ENCODE measurements around the gene FIGLA. TPM values are rescaled to one million over a fixed set of nuclear protein-coding genes. Genes with fewer than 3 reads are reported as not detected.

Gene FIGLA
- total RNA-seq, 1 donor from 2014 or later = not detected

DNA sequence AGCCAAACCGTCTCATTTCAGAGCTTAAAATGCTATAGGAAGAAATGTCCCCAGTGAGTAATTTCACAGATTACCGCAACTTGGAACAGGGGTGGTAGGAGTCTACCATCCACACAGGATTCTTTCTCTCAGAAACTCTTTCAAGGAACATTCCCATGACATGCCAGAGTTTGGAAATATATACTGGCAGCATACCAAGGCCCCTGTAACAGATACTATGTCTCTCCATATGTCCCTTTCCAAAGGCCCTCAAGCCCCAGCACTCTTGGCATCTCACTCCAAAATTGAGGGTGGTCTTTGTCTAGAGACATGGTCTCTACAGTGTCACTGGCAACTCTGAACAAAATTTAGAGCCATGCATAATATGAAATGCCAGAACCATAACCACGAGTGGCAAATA, 11.0 kb downstream of the FIGLA start:
- H3K27me3 Mint-ChIP-seq (ENCODE audit: low read depth, unreplicated experiment) = peaks cover 17% of the 10 kb centered on the region
- H3K4me2 ChIP-seq (ENCODE audit: low read length) = no peak overlapping the region

DNA sequence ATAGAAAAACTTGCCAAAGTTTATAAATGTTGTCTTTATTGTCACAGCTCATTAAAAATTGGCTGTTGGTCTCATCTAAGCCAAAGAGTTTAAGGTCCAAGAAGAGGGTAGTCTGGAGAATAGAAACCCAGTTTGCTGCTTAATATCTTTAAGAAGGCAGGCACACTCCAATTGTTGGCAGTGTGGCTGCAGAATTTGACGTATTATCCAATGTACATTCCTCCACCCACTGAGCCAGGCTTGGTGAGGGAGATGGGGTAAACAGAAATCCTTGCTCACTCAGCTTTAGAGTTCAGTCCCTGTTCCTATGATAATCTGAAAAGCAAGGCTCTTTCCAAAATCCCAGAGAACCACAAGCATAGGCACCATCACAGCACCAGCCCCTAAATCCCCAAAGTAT, 11.8 kb downstream of the FIGLA start:
- no peak overlapping the region for H3K4me3 ChIP-seq (ENCODE audit: insufficient read depth, low read depth, low read length)
- no peak overlapping the region for H3K9ac ChIP-seq (ENCODE audit: low read length)
- DNase-seq (ENCODE audit: low read depth) (peak; percentile 17), FAIRE-seq (no peak)
- peaks cover 17% of the 10 kb centered on the region for H3K27me3 Mint-ChIP-seq (ENCODE audit: low read depth, unreplicated experiment)
- H3K9me3 Mint-ChIP-seq (ENCODE audit: unreplicated experiment) = peaks cover 4% of the 10 kb centered on the region
- no peaks in the 10 kb centered on the region for H3K4me1 ChIP-seq (ENCODE audit: insufficient read depth, low read length)
- peaks cover 7% of the 10 kb centered on the region for H3K4me1 Mint-ChIP-seq (ENCODE audit: low read depth, unreplicated experiment)
- no peaks in the 10 kb centered on the region for H3K79me2 ChIP-seq (ENCODE audit: insufficient read depth, low read length)
- H3K9me3 ChIP-seq (ENCODE audit: insufficient read depth, low read depth, low read length) = no peaks in the 10 kb centered on the region
- no peaks in the 10 kb centered on the region for H3K36me3 Mint-ChIP-seq (ENCODE audit: low read depth, unreplicated experiment)
- H3K27me3 ChIP-seq (ENCODE audit: insufficient read depth, low read length) = no peaks in the 10 kb centered on the region
- H3K27ac Mint-ChIP-seq (ENCODE audit: unreplicated experiment) = no peak overlapping the region
- TF ChIP-seq, protein P1, sequence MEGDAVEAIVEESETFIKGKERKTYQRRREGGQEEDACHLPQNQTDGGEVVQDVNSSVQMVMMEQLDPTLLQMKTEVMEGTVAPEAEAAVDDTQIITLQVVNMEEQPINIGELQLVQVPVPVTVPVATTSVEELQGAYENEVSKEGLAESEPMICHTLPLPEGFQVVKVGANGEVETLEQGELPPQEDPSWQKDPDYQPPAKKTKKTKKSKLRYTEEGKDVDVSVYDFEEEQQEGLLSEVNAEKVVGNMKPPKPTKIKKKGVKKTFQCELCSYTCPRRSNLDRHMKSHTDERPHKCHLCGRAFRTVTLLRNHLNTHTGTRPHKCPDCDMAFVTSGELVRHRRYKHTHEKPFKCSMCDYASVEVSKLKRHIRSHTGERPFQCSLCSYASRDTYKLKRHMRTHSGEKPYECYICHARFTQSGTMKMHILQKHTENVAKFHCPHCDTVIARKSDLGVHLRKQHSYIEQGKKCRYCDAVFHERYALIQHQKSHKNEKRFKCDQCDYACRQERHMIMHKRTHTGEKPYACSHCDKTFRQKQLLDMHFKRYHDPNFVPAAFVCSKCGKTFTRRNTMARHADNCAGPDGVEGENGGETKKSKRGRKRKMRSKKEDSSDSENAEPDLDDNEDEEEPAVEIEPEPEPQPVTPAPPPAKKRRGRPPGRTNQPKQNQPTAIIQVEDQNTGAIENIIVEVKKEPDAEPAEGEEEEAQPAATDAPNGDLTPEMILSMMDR (IDR thresholded peaks at IDR 0.05; ENCODE audit: insufficient read depth, low read depth, low read length) = no peak
- no peak for TF ChIP-seq EZH2 (IDR thresholded peaks at IDR 0.05; ENCODE audit: insufficient read depth, low read length)
- no peaks in the 10 kb centered on the region for H4K20me1 ChIP-seq (ENCODE audit: insufficient read depth, low read length)
- H2AFZ ChIP-seq (ENCODE audit: low read depth, low read length) = no peak overlapping the region
- no peak overlapping the region for H3K4me3 Mint-ChIP-seq (ENCODE audit: unreplicated experiment)
- no peak overlapping the region for H3K4me2 ChIP-seq (ENCODE audit: low read length)
- H3K36me3 ChIP-seq (ENCODE audit: insufficient read depth, low read length) = no peaks in the 10 kb centered on the region
- no peak overlapping the region for H3K27ac ChIP-seq (ENCODE audit: low read depth, low read length)

More for the DNA sequence above, 11.0 kb downstream of the FIGLA start:
- no peak overlapping the region for H3K27ac Mint-ChIP-seq (ENCODE audit: unreplicated experiment)
- Histone ChIP-seq H3K79me2 (ENCODE audit: insufficient read depth, low read length) (no peaks in the 10 kb centered on the region), H2AFZ (ENCODE audit: low read depth, low read length) (no peak overlapping the region), H3K9me3 (ENCODE audit: insufficient read depth, low read depth, low read length) (no peaks in the 10 kb centered on the region), H3K4me1 (ENCODE audit: insufficient read depth, low read length) (no peaks in the 10 kb centered on the region), H3K27me3 (ENCODE audit: insufficient read depth, low read length) (no peaks in the 10 kb centered on the region), H3K27ac (ENCODE audit: low read depth, low read length) (no peak overlapping the region), H3K9ac (ENCODE audit: low read length) (no peak overlapping the region), H4K20me1 (ENCODE audit: insufficient read depth, low read length) (no peaks in the 10 kb centered on the region), H3K4me3 (ENCODE audit: insufficient read depth, low read depth, low read length) (no peak overlapping the region), H3K36me3 (ENCODE audit: insufficient read depth, low read length) (no peaks in the 10 kb centered on the region)
- no peaks in the 10 kb centered on the region for H3K36me3 Mint-ChIP-seq (ENCODE audit: low read depth, unreplicated experiment)
- FAIRE-seq = no peak
- no peaks in the 10 kb centered on the region for H3K9me3 Mint-ChIP-seq (ENCODE audit: unreplicated experiment)
- no peak for DNase-seq (ENCODE audit: low read depth)
- TF ChIP-seq, protein P1 (IDR thresholded peaks at IDR 0.05; ENCODE audit: insufficient read depth, low read depth, low read length) = no peak
- no peak for TF ChIP-seq EZH2 (IDR thresholded peaks at IDR 0.05; ENCODE audit: insufficient read depth, low read length)
- no peak overlapping the region for H3K4me3 Mint-ChIP-seq (ENCODE audit: unreplicated experiment)
- peaks cover 7% of the 10 kb centered on the region for H3K4me1 Mint-ChIP-seq (ENCODE audit: low read depth, unreplicated experiment)

DNA sequence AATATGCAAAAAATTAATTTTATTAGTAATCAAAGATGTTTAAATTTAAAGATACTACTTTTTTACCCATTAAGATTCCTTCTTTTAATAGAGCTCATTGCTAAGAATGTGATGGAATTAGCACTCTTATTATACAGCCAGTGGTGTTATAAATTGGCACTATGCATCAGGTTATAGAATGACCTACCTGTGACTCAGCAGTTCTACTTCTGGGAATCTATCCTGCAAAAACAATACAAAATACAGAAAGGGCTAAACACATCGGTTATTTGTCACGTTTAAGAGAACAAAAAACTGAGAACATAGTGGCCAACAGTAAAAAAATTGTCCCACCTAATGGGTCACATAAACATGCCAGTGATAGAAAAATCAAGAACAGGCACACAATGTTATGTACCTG, 13.0 kb downstream of the FIGLA start:
- Mint-ChIP-seq H3K36me3 (ENCODE audit: low read depth, unreplicated experiment) (no peaks in the 10 kb centered on the region), H3K4me1 (ENCODE audit: low read depth, unreplicated experiment) (peaks cover 7% of the 10 kb centered on the region), H3K9me3 (ENCODE audit: unreplicated experiment) (peaks cover 6% of the 10 kb centered on the region), H3K27ac (ENCODE audit: unreplicated experiment) (no peak overlapping the region), H3K4me3 (ENCODE audit: unreplicated experiment) (no peak overlapping the region), H3K27me3 (ENCODE audit: low read depth, unreplicated experiment) (peaks cover 25% of the 10 kb centered on the region)
- TF ChIP-seq EZH2 (IDR thresholded peaks at IDR 0.05; ENCODE audit: insufficient read depth, low read length) = no peak
- TF ChIP-seq, protein P1 (IDR thresholded peaks at IDR 0.05; ENCODE audit: insufficient read depth, low read depth, low read length) = no peak
- no peaks in the 10 kb centered on the region for H3K4me1 ChIP-seq (ENCODE audit: insufficient read depth, low read length)
- DNase-seq (ENCODE audit: low read depth) (peak; percentile 37), FAIRE-seq (peak; percentile 66)
- no peaks in the 10 kb centered on the region for H4K20me1 ChIP-seq (ENCODE audit: insufficient read depth, low read length)
- H3K4me2 ChIP-seq (ENCODE audit: low read length) = no peak overlapping the region
- H3K27me3 ChIP-seq (ENCODE audit: insufficient read depth, low read length) = peaks cover 6% of the 10 kb centered on the region
- H3K9ac ChIP-seq (ENCODE audit: low read length) = no peak overlapping the region
- no peaks in the 10 kb centered on the region for H3K36me3 ChIP-seq (ENCODE audit: insufficient read depth, low read length)
- H2AFZ ChIP-seq (ENCODE audit: low read depth, low read length) = no peak overlapping the region
- no peaks in the 10 kb centered on the region for H3K79me2 ChIP-seq (ENCODE audit: insufficient read depth, low read length)
- H3K9me3 ChIP-seq (ENCODE audit: insufficient read depth, low read depth, low read length) = no peaks in the 10 kb centered on the region
- no peak overlapping the region for H3K4me3 ChIP-seq (ENCODE audit: insufficient read depth, low read depth, low read length)
- H3K27ac ChIP-seq (ENCODE audit: low read depth, low read length) = no peak overlapping the region

All from astrocyte (in vitro differentiated cells and primary cell).